Left ventricle myocardium superior (tissue), 1 donor: ENCODE measurements around the gene TVP23A. TPM values are rescaled to one million over a fixed set of nuclear protein-coding genes. Genes with fewer than 3 reads are reported as not detected.

Experiments
- ATAC-seq: fragments of 200-7000 bp; cut with Tn5 transposase; one replicate; pipeline ENCODE4 v1.9.1; 2020; ENCODE audit warnings: mild to moderate bottlenecking, moderate library complexity
- DNase-seq: peaks from one replicate; pipeline ENCODE4 v3.0.0-alpha.2; 2020
- intact Hi-C: fragments of 100-400 bp; cut with micrococcal nuclease; formaldehyde crosslinking; loops from one replicate; pipeline ENCODE4 v1.11.0; 2022
- long read RNA-seq: library from polyadenylated mRNA; unstranded; transcript quantifications from one replicate; pipeline ENCODE4 v2.0.0, GENCODE V29; 2021
- total RNA-seq: library from RNA; stranded (reverse); fragmentation: NEBNext Ultra II Directional; extraction: Animal tissue kit (Norgen Biotek cat#: 25700); gene quantifications from one replicate; pipeline ENCODE4 v1.2.1, GENCODE V29; 2021
- donor health status: DM: no; HTN: yes; CAD: no; lungs with severe emphysema.

The TVP23A gene
- total RNA-seq = 0.47 TPM
- long read RNA-seq = 0 reads

DNA sequence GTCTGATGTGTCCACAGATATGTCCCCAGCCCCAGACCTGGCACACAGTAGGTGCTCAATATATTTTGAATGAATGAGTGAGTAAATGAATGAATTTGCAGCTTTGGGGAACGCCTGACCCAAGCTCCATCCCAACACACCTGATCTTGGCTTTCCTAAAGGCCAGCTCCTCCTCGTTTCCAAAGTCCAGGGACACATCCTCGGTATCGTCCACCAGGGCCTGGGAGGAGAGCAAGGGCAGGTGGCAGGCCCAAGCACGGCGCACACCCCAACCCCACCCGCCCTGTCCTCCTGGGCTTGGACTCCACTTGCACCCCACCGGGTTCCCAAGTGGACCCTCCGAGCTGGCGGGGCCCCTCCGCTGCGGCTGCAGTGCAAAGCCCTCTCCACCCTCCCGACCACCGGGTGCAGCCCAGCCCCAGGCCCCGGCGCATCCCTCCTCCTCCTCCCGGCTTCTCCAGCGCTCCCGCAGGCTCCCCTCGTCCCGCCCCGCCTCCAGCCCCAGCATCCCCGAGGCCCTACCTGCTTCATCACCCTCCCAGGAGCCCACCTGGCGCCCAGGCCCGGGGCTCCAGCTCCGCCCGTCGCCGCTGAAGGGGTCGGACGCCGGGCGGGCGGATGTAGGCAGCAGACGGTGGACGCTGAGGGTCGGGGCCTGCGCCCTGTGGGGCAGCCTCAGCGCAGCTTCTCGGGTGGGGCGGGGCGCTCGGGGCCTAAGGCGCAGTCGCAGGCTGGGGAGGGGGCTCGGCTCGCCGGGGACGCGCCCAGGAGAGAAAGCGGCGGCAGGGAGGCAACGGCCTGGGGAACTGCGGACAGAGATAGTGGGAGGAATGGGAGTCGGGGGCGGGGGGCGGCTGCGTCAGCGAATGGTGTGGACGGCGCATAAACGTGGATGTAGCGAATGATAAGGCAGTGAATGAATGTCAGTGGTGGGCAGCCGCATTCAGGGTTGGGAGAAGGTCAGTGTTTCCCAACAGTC lies at the start of gene TVP23A:
Gene TVP23A (minus strand): TSS at position 832 of the 979 bp plus-strand sequence. CDS start 301 bp downstream, at position 531.
- intact Hi-C loops = no loop called here

DNA sequence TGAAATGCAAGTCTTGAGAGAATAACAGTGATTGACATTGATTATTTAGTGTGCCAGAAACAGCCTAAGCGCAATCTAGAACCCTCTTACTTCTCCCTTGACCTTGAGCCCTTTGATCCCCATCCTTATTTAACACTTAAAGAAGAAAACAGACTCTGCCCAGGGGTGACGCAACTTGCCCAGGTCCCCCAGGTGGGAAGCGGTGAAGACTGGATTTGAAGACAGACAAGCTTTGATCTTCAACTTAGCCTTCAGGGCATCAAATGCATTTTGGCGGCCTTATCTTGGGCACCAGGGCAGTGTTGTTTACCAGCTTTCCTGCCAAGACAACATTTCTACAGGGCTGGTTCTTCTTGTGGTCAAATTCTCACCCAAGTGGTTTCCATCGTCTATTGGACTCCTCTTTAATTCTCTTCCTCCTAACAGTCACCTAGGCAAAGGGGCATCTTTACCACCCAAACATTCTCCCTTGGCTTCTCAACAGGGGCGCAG lies 49.6 kb upstream of the TVP23A start:
- no peak for ATAC-seq
- intact Hi-C loops = no loop called here

More for the DNA sequence above, at the start of gene TVP23A:
- DNase-seq (no peak), ATAC-seq (peak; percentile 24)

DNA sequence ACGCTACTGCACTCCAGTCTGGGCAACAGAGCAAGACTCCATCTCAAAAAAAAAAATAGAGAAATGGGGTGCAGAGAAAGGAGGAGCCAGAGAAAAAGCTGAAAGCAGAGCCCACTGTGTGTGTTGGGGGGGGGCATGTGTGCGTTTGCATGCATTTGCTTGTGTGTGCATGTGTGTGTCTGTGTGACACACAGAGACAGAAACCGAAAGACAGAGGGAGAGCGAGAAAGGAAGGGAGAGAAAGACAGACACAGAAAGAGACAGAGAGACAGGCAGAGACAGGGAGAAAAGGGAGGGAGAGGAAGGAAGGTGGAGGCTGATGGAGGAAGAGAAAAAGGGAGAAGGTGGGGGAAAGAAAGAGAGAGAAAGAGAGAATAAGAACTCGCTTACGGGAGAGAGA lies 48.6 kb upstream of the TVP23A start:
- DNase-seq = no peak
- intact Hi-C loops = no loop called here
- ATAC-seq = no peak

More for the DNA sequence above, 49.6 kb upstream of the TVP23A start:
- no peak for DNase-seq

DNA sequence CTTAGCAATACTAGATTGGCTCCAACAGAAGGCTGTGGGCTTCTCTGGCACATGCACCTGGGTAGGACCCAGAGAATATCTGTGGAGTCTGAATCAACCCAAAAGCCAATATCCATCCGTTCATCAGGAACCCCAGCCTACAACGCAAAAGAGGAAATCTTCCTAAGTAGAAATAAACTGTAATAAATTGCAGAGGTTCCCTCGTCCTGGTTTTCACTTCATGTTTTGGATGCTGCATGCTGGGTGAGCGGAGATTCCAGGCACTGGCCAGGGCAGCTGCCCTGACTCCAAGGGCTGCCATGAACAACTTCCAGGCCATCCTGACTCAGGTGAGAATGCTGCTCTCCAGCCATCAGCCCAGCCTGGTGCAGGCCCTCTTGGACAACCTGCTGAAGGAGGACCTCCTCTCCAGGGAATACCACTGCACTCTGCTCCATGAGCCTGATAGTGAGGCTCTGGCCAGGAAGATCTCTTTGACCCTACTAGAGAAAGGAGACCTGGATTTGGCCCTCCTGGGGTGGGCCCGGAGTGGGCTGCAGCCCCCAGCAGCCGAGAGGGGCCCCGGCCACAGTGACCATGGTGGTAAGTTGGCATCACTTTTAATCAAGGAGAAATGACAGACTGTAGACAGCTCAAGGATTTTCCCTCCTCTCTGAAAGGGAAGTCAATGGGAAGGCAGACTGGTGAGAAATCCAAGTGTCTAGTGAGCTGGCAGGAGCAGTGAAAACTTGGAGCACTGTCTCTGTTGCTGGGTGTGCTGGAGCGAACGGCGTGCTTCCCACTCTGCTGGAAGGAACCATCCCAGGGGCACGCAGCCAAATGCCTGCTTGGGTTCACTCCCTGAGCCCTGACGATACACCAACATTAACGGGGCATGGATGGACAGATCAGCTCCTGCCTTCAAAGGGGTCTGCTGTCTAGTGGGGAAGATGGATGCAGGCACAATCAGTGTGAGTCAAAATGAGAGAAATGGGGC lies 47.7 kb upstream of the TVP23A start:
- peak; percentile 76 for DNase-seq

DNA sequence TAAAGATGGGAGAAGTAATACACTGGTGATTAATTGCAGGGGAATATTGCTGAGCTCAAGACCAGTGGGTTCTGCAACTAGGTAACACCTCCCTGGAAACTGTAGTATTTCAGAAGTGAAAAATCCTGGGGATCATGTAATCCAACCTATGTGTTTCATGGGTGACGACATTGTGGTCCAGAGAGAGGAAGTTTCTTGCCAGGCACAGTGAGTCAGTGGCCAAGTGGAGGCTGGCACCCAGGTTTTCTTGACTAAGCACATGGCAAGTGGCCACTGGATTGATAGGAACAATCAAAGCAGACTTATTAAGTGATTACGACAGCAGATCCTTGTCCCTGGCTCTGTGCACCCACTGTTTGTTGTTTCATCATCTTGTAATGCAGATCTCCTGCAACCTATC lies 43.8 kb upstream of the TVP23A start:
- peak; percentile 51 for ATAC-seq
- intact Hi-C loops = no loop called here
- peak; percentile 42 for DNase-seq

More for the DNA sequence above, 47.7 kb upstream of the TVP23A start:
- intact Hi-C loops = no loop called here
- peak; percentile 51 for ATAC-seq

DNA sequence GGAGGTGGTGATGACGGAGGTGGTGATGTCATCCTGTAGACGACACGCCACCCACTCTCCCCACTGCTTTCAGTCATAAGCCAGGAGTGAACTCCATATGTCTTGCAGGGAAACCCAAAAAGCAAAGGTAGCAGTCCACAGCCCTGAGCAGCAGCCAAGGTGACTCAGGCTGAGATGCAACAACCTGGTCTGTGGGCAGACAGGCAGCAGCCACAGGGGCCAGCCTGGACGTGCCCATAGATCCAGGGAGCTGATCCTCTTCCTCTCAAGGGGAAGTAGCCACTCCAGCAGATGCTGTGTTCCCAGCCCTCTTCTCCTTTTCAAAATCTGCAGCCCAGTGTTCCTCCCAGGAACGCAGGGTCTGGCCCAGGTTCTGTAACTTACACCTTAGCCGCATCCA lies 41.1 kb upstream of the TVP23A start:
- intact Hi-C loops = no loop called here
- DNase-seq (no peak), ATAC-seq (no peak)

DNA sequence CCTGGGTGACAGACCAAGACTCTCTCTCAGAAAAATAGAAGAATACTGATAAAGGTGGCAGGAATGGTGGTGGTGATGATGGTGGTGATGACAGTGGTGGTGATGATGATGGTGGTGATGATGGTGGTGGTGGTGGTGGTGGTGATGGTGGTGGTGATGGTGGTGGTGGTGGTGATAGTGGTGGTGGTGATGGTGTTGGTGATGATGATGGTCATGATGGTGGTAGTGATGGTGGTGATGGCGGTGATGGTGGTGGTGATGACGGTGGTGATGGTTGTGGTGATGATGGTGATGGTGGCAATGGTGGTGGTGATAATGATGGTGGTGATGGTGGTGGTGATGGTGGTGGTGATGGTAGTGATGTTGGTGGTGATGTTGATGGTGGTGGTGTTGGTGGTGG lies 40.4 kb upstream of the TVP23A start:
- DNase-seq = no peak
- intact Hi-C loops = no loop called here
- ATAC-seq = no peak

DNA sequence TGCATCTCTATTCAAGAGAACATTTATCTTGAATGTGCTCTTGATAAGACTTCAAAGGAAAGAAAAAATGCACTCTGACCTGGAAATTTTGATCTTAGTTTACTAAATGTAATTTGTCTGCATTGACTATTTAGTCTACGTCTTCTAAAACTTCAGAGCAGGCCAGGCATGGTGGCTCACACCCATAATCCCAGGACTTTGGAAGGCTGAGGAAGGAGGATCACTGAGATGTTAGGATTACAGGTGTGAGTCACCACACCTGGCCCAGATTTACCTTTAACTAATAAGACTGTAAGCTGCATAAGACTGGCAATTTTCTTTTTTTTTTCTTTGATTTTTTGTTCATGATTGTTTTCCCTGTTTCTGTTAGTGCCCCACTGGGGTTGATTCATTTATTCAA lies 39.6 kb upstream of the TVP23A start:
- intact Hi-C loops = no loop called here
- no peak for DNase-seq
- no peak for ATAC-seq

DNA sequence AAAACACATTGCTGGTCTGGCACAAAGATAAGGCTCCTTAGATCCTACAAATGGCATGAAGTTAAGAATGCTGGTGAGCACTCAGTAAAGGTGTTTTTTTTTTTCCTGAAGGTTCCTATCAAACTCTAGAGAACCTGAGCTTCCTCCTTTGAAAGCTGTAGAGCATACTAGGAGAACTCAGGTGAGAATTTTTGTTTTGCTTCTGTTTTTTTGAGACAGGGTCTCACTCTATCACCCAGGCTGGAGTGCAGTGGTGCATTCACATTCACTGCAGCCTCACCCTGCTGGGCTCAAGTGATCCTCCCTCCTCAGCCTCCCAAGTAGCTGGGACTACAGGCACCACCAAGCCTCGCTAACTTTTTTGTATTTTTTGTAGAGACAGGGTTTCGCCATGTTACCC lies 37.4 kb upstream of the TVP23A start:
- ATAC-seq (no peak), DNase-seq (no peak)
- intact Hi-C loops = no loop called here

DNA sequence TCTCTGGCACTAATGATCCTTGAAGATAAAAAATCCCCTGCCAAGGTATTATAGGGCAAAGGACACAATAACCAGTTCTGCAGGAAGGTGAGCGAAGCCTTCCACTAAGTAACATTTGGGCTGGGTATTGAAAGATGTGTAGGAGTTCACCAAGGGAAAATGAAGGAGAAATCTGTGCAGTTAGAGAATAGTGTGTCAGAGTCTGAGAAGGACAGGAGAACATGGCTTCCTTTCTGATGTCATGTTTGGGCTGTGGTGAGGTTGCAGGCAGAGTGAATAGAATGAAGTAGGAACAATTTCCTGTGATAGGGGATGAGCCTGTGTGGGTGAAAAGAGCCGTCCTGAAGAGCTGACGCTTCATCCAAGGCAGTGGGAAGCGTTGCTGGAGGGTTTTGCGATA lies 34.4 kb upstream of the TVP23A start:
- ATAC-seq (no peak), DNase-seq (no peak)
- intact Hi-C loops = no loop called here

DNA sequence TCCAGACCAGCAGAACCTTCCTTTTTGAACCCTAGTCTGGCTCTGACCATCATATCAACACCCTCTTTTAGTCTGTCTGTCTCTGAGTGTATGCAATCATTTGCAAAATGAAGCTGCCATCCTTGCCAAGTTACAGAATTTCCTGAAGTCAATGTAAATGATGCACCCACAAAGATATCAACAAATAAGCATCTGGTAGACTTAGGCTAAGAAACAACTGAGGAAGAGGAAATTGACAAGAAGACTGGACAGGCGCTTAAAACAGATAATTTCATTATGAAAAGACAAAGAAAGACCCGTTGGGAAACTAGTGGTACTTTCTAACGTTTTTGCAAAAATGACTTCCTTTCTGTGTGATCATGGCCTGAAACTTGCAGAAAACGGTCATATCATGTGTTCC lies 33.7 kb upstream of the TVP23A start:
- intact Hi-C loops = no loop called here
- ATAC-seq (no peak), DNase-seq (no peak)

DNA sequence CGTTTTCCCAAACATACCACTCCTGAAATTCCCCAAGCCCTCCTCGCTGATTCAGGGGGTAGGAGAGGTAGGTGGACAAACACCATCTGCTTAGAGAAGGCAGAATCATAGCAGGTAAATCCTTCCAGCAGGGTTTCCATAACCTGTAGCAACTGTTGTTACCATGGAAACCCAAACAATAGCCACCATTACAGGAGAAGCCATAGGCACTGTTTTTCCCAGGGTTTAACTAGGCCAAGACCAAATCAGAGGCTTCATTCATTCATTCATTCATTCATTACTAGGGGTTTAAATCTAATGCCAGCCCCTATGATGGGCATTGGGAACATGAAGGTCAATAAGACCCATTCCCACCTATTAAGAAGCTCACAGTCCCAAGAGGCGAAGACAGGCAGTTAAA lies 32.9 kb upstream of the TVP23A start:
- intact Hi-C loops = no loop called here
- no peak for DNase-seq
- ATAC-seq = no peak

DNA sequence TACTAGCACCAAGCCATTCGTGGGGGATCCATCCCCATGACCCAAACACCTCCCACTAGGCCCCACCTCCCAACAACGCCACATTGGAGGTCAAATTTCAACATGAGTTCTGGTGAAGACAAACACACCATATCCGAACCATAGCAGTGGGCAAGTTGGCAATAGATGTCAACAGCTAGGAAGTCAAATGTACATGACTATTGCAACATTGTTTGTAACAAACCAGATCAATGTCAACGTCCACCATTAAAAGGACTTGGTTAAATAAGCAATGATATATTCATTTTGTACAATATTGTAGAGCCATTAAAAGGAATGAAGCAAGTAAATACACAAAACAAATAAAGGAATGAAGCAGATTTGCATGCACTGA lies 31.9 kb upstream of the TVP23A start:
- no peak for DNase-seq
- intact Hi-C loops = no loop called here
- no peak for ATAC-seq

DNA sequence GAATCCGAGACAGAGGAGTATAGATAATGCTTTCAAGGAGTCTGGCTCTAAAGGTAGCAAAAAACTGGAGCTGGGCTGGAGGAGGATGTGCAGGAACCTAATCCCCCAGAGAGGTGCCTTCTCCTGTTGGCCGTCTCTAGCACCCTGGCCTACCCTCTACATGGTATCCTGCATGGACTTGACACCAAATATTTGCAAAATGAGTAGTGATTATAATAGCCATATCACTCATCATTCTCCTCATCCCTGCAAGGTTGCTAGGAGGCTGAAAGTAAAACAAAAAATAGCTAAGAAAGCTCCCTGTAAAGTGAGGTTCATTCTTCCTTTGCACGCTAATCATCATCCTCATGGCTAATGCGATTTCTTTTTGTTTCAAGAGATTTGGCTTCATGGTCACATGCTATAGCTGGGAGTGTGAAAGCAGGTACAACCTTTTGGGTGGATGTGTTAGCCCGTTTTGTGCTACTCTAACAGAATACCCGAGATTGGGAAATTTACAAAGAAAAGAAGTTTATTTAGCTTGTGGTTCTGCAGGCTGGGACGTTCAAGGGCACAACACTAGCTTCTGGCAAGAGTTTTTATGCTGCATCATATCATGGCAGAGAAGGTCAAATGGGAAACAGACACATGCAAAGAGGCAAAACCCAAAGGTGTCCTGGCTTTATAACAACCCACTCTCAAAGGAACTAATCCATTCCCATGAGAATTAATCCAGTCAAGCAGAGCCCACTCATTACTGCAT lies 31.3 kb upstream of the TVP23A start:
- no peak for ATAC-seq

DNA sequence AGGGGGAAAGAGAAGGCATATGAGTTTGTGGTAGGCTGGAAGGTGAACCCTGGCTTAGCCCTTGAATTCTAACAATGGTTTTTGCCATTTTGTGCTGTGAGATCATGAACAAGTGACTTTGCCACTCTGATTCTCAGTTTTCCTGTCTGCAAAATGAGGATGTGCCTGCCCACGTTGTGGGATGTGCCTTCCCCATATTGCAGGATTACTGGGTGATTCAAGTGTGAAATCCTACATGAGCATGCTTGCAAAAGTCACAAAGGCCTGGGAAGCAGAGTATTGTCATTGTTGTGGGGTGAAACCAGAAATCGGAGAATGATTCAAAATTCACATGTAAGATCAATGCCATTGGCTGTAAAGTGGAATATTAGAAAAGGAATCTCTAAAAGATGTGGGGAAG lies 28.6 kb upstream of the TVP23A start:
- intact Hi-C loops = no loop called here
- DNase-seq (no peak), ATAC-seq (peak; percentile 33)

More for the DNA sequence above, 31.3 kb upstream of the TVP23A start:
- intact Hi-C loops = no loop called here
- DNase-seq = no peak

DNA sequence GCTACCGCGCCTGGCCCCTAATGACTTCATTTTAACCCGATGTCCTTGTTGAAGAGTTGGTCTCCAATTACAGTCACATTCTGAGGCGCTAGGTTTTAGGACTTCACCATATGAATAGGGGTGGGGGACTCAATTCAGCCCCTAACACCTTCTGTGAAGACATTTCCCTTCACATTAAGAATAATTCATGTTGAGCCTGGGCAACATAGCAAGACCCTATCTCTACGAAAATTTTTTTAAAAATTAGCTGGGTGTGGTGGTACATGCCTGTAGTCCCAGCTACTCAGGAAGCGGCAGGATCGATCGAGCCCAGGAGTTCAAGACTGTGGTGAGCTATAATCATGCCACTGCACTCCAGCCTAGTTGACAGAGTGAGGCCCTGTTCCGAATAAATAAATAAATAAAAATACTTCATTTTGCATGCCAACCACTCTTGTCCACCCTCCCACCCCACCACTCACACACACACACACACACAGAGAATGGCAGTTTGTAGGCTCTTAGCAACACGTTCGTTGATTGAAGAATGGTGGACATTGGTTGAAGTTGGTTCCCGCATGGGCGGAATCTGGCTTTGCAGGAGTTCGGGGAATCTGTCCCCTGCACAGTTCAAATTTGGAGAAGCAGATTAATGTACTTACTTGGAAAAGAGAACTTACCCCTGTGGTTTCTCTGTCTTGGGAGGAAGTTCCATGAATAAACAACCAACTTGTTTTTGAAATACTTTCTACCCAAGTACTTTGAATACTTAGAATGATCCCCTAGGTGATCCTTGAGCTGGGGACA lies 27.8 kb upstream of the TVP23A start:
- intact Hi-C loops = no loop called here
- DNase-seq (no peak), ATAC-seq (peak; percentile 43)

DNA sequence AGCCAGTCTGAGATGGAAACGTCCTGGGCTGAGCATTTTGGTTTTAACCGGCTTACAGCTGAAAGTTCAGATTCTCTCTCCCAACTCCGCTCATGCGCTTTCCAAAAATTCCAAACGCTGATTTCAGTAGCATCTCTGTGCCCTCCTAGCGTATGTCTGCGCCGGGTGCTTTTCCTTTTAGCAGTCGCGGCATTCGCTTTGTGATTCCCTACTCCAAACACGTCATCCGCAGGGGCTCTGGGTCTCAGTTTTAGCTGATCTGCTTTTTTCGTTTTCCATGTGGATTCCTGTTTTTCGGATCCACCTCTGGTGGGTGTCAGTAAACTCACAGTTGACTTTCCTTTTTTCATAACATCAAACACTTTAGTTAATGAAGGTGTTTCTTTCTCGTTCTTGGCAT lies 22.1 kb upstream of the TVP23A start:
- no peak for DNase-seq
- intact Hi-C loops = no loop called here

DNA sequence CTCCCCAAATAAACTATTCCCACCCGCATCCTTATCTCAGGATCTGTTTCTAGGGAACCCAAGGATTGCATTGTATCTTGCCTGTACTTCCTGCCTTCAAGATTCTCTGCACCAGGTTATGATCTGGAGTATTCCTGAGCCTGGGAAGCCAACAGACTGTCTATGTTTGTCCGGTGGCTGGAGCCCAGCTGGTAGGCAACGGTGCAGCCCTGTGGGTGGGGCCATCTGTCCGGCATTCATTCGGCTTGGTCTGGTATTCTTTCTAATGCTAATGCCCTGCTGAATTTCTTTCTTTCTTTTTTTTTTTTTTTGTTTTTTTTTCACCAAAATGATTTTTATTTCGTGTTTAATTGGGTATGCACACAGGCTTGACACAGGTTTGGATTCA lies 20.7 kb upstream of the TVP23A start:
- DNase-seq = no peak
- intact Hi-C loops = no loop called here
- peak; percentile 42 for ATAC-seq

More for the DNA sequence above, 22.1 kb upstream of the TVP23A start:
- no peak for ATAC-seq
